HPDE6-E6E7 (cell line): ENCODE measurements around the gene MRPL11.
"Not testable (repeated sequence)": the region's sequence is repeated elsewhere in the genome, so short reads cannot be mapped to it uniquely, and the experiment has no call there.

Source experiments
- DNase-seq: peaks from one replicate; pipeline ENCODE4 v3.0.0; 2011; ENCODE audit warnings: missing footprints; ENCODE audit errors: extremely low spot score

The MRPL11 gene

GRCh38 chr11:66467034-66467659, 28.5 kb upstream of the MRPL11 start:
- DNase-seq, result no peak

DNA sequence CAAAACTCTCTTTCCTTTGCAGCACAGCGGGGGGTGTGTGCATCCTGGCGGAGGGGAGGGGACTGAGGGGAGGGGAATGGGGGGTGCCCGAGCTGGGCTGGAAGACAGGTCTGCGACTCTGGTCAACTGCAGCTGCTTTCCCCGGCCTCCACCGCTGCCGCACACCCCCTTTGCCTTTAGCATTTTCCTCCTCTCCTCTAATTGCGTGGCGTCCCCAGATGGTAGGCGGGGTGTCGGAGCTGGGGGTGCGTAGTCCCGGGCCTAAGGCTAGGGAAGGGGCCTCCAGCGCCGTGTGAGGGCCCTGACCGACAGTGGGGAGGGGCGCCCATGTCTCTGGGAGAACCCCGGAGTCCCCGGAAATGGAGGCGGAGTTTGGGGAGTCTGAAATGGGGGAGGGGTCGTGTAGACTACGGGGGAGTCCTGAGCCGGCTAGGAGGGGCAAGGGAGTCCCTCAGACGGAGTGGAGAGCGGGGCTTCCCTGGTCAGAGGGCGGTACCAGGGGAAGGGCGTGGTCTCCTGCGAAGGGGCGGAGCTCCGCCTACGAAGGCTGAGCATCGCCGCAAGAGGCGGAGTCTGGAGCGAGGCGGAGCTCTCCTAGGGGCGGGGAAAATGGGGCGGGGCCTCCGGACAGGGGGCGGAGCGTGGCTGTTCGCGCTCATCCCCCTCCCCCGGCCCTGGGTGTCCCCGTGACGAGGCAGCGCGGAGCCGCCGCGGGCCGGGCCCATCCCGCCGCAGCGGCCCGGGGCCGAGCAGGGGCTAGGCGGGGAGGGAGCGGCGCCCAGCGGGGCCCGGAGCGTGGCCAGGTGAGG, 27.8 kb upstream of the MRPL11 start, which contains the start of gene PELI3:
Gene PELI3 (plus strand): TSS at position 681 of the 809 bp plus-strand sequence. CDS start 1,224 bp downstream, outside the sequence.
- DNase-seq, result peak; percentile 93

GRCh38 chr11:66465373-66466224, 27.0 kb upstream of the MRPL11 start:
- no peak for DNase-seq

GRCh38 chr11:66464916-66465315, 26.3 kb upstream of the MRPL11 start:
- no peak for DNase-seq

DNA sequence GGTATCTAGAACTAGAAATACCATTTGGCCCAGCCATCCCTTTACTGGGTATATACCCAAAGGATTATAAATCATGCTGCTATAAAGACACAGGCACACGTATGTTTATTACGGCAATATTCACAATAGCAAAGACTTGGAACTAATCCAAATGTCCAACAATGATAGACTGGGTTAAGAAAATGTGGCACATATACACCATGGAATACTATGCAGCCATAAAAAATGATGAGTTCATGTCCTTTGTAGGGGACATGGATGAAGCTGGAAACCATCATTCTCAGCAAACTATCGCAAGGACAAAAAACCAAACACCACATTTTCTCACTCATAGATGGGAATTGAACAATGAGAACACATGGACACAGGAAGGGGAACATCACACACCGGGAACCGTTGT, 25.5 kb upstream of the MRPL11 start:
- not testable (repeated sequence) for DNase-seq

DNA sequence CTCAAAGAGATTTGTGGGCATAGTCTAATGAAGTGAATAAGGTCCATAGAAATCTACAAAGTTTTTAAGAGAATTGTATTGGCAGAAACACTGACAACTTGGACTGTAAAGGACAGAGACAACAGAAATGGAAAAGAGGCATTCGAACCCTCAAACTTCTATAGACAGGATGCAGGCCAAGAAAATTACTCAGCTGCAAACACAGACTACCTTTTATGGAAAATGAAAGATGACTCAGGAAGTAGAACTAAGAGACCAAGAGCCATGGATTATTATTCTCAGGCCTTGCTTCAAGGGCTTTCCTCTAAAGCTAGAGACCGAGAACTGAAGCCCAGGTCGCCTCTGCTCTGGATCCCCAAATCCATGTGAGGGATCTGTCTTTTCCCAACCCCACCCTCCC, 24.3 kb upstream of the MRPL11 start:
- DNase-seq, result no peak

DNA sequence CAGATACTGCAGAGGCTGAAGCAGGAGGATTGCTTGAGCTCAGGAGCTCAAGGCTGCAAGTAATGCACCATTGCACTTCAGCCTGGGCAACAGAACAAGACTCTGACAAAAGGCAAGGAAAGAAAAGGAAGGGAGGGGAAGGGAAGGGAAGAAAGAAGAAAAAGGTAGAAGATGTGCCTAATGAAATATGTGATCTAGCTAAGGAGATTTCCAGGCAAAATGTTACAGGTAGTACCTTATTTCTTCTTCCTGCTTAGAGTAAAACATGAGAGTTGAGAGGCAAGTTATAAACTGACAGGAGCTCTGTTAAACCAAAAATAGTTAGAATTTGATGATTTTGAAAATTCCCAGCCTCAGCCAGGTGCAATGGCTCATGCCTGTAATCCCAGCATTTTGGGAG, 23.4 kb upstream of the MRPL11 start:
- DNase-seq, result no peak

DNA sequence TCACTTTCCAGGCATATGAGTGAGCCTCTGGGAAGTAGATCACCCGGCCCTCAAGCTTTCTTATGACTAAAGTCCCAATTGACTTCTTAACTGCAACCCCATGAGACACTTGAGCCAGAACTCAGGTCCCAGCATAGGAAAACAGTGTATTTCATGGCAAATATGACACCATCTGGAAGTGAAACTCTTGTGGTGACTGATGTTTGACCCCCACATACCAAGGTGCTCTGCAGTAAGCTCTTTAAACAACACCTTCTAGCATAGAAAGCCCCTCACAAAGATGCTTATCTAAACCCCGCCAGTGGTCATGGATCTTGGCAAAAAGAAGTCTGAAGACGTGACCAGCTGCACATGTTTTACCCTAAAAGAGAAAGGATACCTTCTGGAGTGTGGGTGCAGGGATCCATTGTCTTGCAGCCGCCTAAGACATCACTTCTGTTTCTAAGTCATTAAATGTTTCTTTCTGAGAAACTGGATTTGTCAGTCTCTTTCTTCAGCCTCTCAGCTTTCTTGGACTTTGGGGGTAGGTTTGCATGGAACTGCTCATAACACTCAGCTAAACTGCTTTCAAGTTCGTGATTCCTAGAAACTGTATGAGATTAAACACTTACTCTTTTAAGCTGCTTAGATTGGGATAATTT, 20.6 kb upstream of the MRPL11 start:
- no peak for DNase-seq

DNA sequence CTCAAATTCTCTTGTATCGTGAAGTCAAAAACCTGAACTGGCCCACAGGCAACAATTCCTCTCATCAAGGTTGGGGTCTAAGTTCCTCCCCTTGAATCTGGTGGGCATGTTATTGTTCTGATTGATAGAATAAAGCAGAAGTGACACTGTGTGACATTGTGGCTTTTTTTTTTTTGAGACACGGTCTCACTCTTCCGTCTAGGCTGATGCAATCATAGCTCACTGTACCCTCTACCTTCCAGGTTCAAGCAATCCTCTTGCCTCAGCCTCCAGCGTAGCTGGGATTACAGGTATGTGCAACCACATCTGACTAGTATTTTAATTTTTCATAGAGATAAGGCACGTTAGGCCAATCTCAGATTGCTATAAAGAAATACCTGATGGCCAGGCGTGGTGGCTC, 19.2 kb upstream of the MRPL11 start:
- no peak for DNase-seq

GRCh38 chr11:66454828-66455227, 16.2 kb upstream of the MRPL11 start:
- DNase-seq, result no peak

- no peak for DNase-seq
Observed at GRCh38 chr11:66454247-66454646, 15.6 kb upstream of the MRPL11 start.

GRCh38 chr11:66451663-66452062, 13.0 kb upstream of the MRPL11 start:
- no peak for DNase-seq

- DNase-seq, result no peak
Observed at GRCh38 chr11:66450560-66450959, 11.9 kb upstream of the MRPL11 start.

GRCh38 chr11:66448523-66448922, 9.9 kb upstream of the MRPL11 start:
- DNase-seq, result no peak

DNA sequence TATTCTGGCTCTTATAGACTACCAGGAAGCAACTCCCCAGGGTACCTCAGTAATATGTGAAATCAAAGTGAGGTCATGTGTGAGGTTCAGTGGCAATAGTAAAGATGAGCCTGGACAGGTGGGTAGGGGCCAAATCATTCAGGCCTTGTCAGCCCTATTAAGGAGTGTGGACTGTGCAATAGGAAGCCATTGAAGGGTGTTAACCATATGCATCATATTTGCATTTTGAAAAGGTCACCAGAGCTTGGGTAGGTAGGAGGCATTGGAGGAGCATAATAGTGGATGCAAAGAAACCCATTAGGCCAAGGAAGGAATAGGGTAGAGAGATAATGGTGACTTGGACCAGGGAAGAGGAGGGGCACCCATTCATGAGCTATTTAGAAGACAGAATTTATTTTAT, 8.4 kb upstream of the MRPL11 start:
- DNase-seq, result no peak

DNA sequence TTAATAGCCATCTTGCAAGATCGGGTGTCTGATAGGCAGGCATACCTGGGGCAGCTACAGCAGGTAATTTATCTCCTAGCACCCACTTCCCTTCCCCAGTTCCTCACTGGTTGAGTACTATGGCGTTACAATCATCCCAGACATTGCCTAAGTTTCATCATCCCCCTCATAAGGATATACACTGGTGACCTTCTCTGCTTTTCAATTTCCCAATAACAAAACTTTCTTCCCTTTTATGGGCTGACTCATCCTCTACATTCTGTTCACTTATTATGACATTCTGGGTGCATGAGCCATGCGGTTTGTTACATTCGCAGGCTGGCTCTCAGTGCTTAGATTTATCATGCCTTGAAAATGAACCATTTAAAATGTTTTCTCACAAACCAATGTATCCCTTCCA, 5.0 kb upstream of the MRPL11 start:
- DNase-seq, result no peak

DNA sequence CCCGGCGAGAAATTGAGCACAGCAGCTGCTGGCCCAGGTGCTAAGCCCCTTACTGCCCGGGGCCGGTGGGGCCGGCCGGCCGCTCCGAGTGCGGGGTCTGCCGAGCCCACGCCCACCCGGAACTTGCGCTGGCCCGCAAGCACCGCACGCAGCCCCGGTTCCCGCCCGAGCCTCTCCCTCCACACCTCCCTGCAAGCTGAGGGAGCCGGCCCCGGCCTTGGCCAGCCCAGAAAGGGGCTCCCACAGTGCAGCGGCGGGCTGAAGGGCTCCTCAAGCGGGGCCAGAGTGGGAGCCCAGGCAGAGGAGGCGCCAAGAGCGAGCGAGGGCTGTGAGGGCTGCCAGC, 2.3 kb upstream of the MRPL11 start:
- not testable (repeated sequence) for DNase-seq

DNA sequence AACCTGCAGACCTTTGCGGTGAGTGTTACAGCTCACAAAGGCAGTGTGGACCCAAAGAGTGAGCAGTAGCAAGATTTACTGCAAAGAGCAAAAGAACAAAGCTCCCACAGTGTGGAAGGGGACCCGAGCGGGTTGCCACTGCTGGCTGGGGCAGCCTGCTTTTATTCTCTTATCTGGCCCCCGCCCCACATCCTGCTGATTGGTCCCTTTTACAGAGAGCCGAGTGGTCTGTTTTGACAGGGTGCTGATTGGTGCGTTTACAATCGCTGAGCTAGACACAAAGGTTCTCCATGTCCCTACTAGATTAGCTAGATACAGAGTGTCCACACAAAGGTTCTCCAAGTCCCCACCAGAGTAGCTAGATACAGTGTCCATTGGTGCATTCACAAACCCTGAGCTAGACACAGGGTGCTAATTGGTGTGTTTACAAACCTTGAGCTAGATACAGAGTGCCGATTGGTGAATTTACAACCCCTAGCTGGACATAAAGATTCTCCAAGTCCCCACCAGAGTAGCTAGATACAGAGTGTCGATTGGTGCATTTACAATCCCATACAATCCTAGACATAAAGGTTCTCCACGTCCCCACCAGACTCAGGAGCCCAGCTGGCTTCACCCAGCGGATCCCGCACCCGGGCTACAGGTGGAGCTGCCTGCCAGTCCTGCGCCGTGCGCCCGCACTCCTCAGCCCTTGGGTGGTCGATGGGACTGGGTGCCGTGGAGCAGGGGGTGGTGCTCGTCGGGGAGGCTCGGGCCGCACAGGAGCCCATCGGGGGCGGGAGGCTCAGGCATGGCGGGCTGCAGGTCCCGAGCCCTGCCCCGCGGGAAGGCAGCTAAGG, 1.7 kb upstream of the MRPL11 start:
- not testable (repeated sequence) for DNase-seq

GRCh38 chr11:66437979-66438503, 607 bp downstream of the MRPL11 start:
- DNase-seq, result no peak

- DNase-seq, result no peak
Observed at GRCh38 chr11:66432597-66432996, 6.1 kb downstream of the MRPL11 start.

- DNase-seq, result not testable (repeated sequence)
Observed at GRCh38 chr11:66431871-66432329, 6.7 kb downstream of the MRPL11 start.
